GM23248 (cell line): ENCODE measurements around the gene OR7G2. TPM values are rescaled to one million over a fixed set of nuclear protein-coding genes. Genes with fewer than 3 reads are reported as not detected.
A peak's percentile ranks its signal among the peaks of the same experiment; 100 is the strongest.

ENCODE experiments used
- DNase-seq: peaks from one replicate; pipeline ENCODE4 v3.0.0-alpha.2; 2015
- H2AFZ ChIP-seq: fragments of 200-600 bp; sonication (generic); 2 replicates; pipeline ENCODE4 v1.6.1; 2016; ENCODE audit warnings: antibody characterized with exemption
- H3F3A ChIP-seq: fragments of 200-600 bp; sonication (generic); 2 replicates; pipeline ENCODE4 v1.6.1; 2016; ENCODE audit warnings: mild to moderate bottlenecking, antibody characterized with exemption, mixed run types; ENCODE audit not compliant: insufficient read depth
- H3K27ac ChIP-seq: fragments of 200-600 bp; sonication (generic); 2 replicates; pipeline ENCODE4 v1.5.1; 2016; ENCODE audit warnings: mild to moderate bottlenecking
- H3K27me3 ChIP-seq: fragments of 200-600 bp; sonication (generic); replicated peaks from 2 replicates; pipeline ENCODE4 v1.6.1; 2016; ENCODE audit warnings: mild to moderate bottlenecking; ENCODE audit not compliant: insufficient read depth
- H3K36me3 ChIP-seq: fragments of 200-600 bp; sonication (generic); 2 replicates; pipeline ENCODE4 v1.6.1; 2016; ENCODE audit warnings: low read depth, mild to moderate bottlenecking
- H3K4me1 ChIP-seq: fragments of 200-600 bp; sonication (generic); 2 replicates; pipeline ENCODE4 v1.6.1; 2016; ENCODE audit warnings: mild to moderate bottlenecking; ENCODE audit not compliant: insufficient read depth
- H3K4me2 ChIP-seq: fragments of 200-600 bp; sonication (generic); one replicate; pipeline ENCODE4 v1.6.1; 2016; ENCODE audit warnings: mild to moderate bottlenecking; ENCODE audit not compliant: unreplicated experiment
- H3K4me3 ChIP-seq: fragments of 200-600 bp; sonication (generic); 2 replicates; pipeline ENCODE4 v1.5.1; 2016; ENCODE audit warnings: mild to moderate bottlenecking
- H3K79me2 ChIP-seq: fragments of 200-600 bp; sonication (generic); 2 replicates; pipeline ENCODE4 v1.6.1; 2016; ENCODE audit warnings: mild to moderate bottlenecking; ENCODE audit not compliant: insufficient read depth
- H3K9ac ChIP-seq: fragments of 200-600 bp; sonication (generic); 2 replicates; pipeline ENCODE4 v1.6.1; 2016; ENCODE audit warnings: mild to moderate bottlenecking
- H3K9me2 ChIP-seq: fragments of 200-600 bp; sonication (generic); 2 replicates; pipeline ENCODE4 v1.6.1; 2016; ENCODE audit warnings: mixed run types, mild to moderate bottlenecking, moderate library complexity; ENCODE audit not compliant: insufficient read depth
- H3K9me3 ChIP-seq: fragments of 200-600 bp; sonication (generic); one replicate; pipeline ENCODE4 v1.6.1; 2017; ENCODE audit warnings: low read depth
- H4K20me1 ChIP-seq: fragments of 200-600 bp; sonication (generic); 2 replicates; pipeline ENCODE4 v1.6.0; 2016; ENCODE audit not compliant: insufficient read depth
- EZH2 ChIP-seq: fragments of 200-600 bp; sonication (generic); IDR thresholded peaks from 2 replicates; pipeline ENCODE4 v1.6.1; 2018; ENCODE audit warnings: antibody characterized with exemption, mild to moderate bottlenecking; ENCODE audit not compliant: insufficient read depth, poor library complexity, severe bottlenecking
- EZH2phosphoT487 ChIP-seq: fragments of 200-600 bp; sonication (generic); IDR thresholded peaks from 2 replicates; pipeline ENCODE4 v1.6.1; 2018; ENCODE audit warnings: antibody characterized with exemption, moderate library complexity, mild to moderate bottlenecking, low read depth; ENCODE audit not compliant: insufficient read depth
- WGBS, 2 experiments: methylation state at CpG; one replicate each; pipeline ENCODE4 v1.1.6; 2015 to 2017; ENCODE audit warnings: low lambda C conversion rate in 2 of 2, low coverage in 1 of 2; ENCODE audit errors: missing lambda C conversion rate in 2 of 2; 5-methylcytosine and 5-hydroxymethylcytosine counted together
- in situ Hi-C: fragments of 300-500 bp; cut with MboI; formaldehyde crosslinking; loops from 2 replicates; pipeline ENCODE4 v1.15.0; 2020
- polyA plus RNA-seq: library from polyadenylated mRNA; unstranded; fragments of >200 nt; fragmentation: Nextera tagmentation; extraction: Ambion mirVana; gene quantifications from 2 replicates; pipeline ENCODE4 v1.2.1, GENCODE V29; 2016
- total RNA-seq: library from RNA; depleted of rRNA; stranded (reverse); fragments of >200 nt; shearing (Covaris generic); gene quantifications from 2 replicates; pipeline ENCODE4 v1.2.3, GENCODE V29; 2014

The OR7G2 gene
- total and polyA plus RNA-seq, 2 experiments from 2014 or later: not detected

GRCh38 chr19:9149997-9150396 lies 42.7 kb upstream of the OR7G2 start:
- Histone ChIP-seq H3K9me3 (no peaks in the 10 kb centered on the region), H3K9me2 (no peaks in the 10 kb centered on the region), H3K4me1 (no peaks in the 10 kb centered on the region), H3K4me2 (no peak overlapping the region), H3K79me2 (peaks cover 100% of the 10 kb centered on the region), H3K9ac (no peak overlapping the region), H3F3A (0 out of 2 replicates have a peak, but pooled peaks cover under 1% of the 10 kb centered on the region), H3K27me3 (no peaks in the 10 kb centered on the region), H2AFZ (no peak overlapping the region), H3K27ac (no peak overlapping the region), H3K4me3 (no peak overlapping the region), H3K36me3 (peaks cover 20% of the 10 kb centered on the region; the same call in 1 of the 2 replicates), H4K20me1 (no peaks in the 10 kb centered on the region; the same call in 1 of the 2 replicates)
- TF ChIP-seq EZH2phosphoT487 (no peak), EZH2 (no peak)
- in situ Hi-C loops: no loop called here
- 98 to 99% methylated on average over 4 of the region's 4 CpGs for WGBS, 2 experiments
- no peak for DNase-seq

DNA sequence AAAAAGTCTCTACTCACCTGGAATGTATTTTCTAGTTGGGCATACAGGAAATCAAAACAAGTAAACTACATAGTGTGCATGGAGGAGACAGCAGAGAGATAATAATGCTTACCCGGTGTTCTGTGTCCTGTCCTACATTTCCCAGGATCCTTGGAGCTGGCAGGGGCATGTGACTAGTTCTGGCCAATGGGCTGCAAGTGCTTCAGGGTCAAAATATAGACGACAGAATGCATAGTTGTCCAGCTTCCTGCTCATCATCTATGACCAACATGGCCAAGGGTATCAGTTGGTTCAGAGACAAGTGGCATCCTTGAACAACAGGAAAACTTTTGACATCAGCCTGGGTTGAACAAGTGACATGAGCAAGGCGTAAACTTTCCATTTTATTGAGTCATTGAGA lies 41.4 kb upstream of the OR7G2 start:
- in situ Hi-C loops: no loop called here
- WGBS, 2 experiments: 95 to 100% methylated on average over 3 of the region's 3 CpGs
- H3K4me3 ChIP-seq: no peak overlapping the region
- no peak overlapping the region for H2AFZ ChIP-seq
- TF ChIP-seq EZH2: no peak
- no peaks in the 10 kb centered on the region for H3K4me1 ChIP-seq
- H3K36me3 ChIP-seq: peaks cover 19% of the 10 kb centered on the region; the same call in 1 of the 2 replicates
- DNase-seq: no peak
- H3K9me3 ChIP-seq: no peaks in the 10 kb centered on the region
- H3K4me2 ChIP-seq: no peak overlapping the region
- no peak overlapping the region for H3K27ac ChIP-seq
- peaks cover 6% of the 10 kb centered on the region; the same call in 1 of the 2 replicates for H3F3A ChIP-seq
- peaks cover 5% of the 10 kb centered on the region for H4K20me1 ChIP-seq
- peaks cover 100% of the 10 kb centered on the region for H3K79me2 ChIP-seq
- no peak overlapping the region for H3K9ac ChIP-seq
- H3K9me2 ChIP-seq: no peaks in the 10 kb centered on the region
- no peaks in the 10 kb centered on the region for H3K27me3 ChIP-seq

DNA sequence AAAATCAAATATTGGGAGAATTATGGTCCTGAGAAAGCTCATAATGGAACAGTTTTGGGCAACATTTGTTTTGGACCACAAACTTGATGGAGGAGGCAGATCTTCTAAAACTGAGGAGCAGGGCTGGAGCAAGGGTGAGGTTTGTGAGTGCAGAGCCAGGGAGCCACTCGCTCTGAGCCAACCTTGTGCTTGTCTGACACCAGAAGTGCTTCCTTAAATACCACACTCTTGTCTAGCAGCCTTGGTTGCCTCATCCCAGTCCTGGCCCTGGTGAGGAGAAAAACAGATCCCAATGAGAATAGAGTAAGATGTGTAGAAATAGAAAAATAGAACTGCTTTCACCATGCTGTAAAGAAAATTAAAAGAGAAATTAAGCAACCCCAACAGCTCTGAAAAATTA lies 39.6 kb upstream of the OR7G2 start:
- peaks cover 100% of the 10 kb centered on the region for H3K79me2 ChIP-seq
- WGBS, 2 experiments: 94 to 96% methylated on average over 1 of the region's 1 CpG
- H3K4me1 ChIP-seq: no peaks in the 10 kb centered on the region
- TF ChIP-seq EZH2 (no peak), EZH2phosphoT487 (no peak)
- no peak overlapping the region for H3K4me2 ChIP-seq
- H4K20me1 ChIP-seq: peaks cover 5% of the 10 kb centered on the region
- no peak overlapping the region for H3K27ac ChIP-seq
- H2AFZ ChIP-seq: no peak overlapping the region
- no peak overlapping the region for H3K9ac ChIP-seq
- H3K27me3 ChIP-seq: no peaks in the 10 kb centered on the region
- peaks cover 23% of the 10 kb centered on the region for H3K36me3 ChIP-seq
- H3K4me3 ChIP-seq: no peak overlapping the region
- in situ Hi-C loops: no loop called here
- H3F3A ChIP-seq: peaks cover 6% of the 10 kb centered on the region; the same call in 1 of the 2 replicates
- no peaks in the 10 kb centered on the region for H3K9me3 ChIP-seq
- no peaks in the 10 kb centered on the region for H3K9me2 ChIP-seq
- no peak for DNase-seq

DNA sequence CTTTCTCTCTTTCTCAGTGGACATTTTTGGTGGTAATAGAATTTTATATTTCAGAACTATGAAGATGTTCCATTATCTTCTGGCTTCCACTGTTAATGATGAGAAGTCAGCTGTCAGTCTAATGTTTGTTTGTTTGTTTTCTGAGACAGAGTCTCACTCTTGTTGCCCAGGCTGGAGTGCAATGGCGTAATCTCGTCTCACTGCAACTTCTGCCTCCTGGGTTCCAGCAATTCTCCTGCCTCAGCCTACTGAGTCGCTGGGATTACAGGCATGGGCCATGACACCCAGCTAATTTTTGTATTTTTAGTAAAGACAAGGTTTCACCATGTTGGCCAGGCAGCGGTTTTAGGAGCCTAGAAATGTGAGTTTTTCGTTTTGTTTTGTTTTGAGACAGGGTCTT lies 37.6 kb upstream of the OR7G2 start:
- H3K9ac ChIP-seq: no peak overlapping the region
- H3K4me3 ChIP-seq: no peak overlapping the region
- peaks cover 97% of the 10 kb centered on the region for H3K79me2 ChIP-seq
- H3K4me2 ChIP-seq: no peak overlapping the region
- H3K36me3 ChIP-seq: peaks cover 26% of the 10 kb centered on the region
- WGBS, 2 experiments: 95 to 98% methylated on average over 5 of the region's 5 CpGs
- H3K4me1 ChIP-seq: peaks cover 8% of the 10 kb centered on the region
- DNase-seq: peak; percentile 21
- TF ChIP-seq EZH2: no peak
- TF ChIP-seq EZH2phosphoT487: no peak
- in situ Hi-C loops: no loop called here
- H4K20me1 ChIP-seq: peaks cover 5% of the 10 kb centered on the region
- no peak overlapping the region for H3K27ac ChIP-seq
- no peaks in the 10 kb centered on the region for H3K27me3 ChIP-seq
- H3K9me3 ChIP-seq: no peaks in the 10 kb centered on the region
- H3K9me2 ChIP-seq: no peaks in the 10 kb centered on the region
- H3F3A ChIP-seq: peaks cover 6% of the 10 kb centered on the region; the same call in 1 of the 2 replicates
- no peak overlapping the region for H2AFZ ChIP-seq
